DND-41 (cell line): ENCODE data around the gene LYPD6B.

Experiments used
- ATAC-seq: fragments of 200-7000 bp; cut with Tn5 transposase; 3 replicates; pipeline ENCODE4 v1.9.1; 2021; ENCODE audit warnings: low read depth; ENCODE audit not compliant: insufficient read depth
- DNase-seq: peaks from one replicate; pipeline ENCODE4 v3.0.0-alpha.2; 2020
- H2AFZ ChIP-seq: 2 replicates; pipeline ENCODE4 v1.6.0; 2012; ENCODE audit warnings: low read depth, low read length
- H3K27ac ChIP-seq: 2 replicates; pipeline ENCODE4 v1.5.1; 2012; ENCODE audit warnings: low read length, inconsistent platforms
- H3K27me3 ChIP-seq: fragments of 200-600 bp; sonication (generic); 2 replicates; pipeline ENCODE4 v1.6.0; 2012; ENCODE audit warnings: low read length, mild to moderate bottlenecking, inconsistent platforms; ENCODE audit not compliant: insufficient read depth, poor library complexity
- H3K36me3 ChIP-seq: 2 replicates; pipeline ENCODE4 v1.5.1; 2012; ENCODE audit warnings: low read length, inconsistent platforms; ENCODE audit not compliant: insufficient read depth
- H3K4me1 ChIP-seq: 2 replicates; pipeline ENCODE4 v1.5.1; 2012; ENCODE audit warnings: mild to moderate bottlenecking, low read length; ENCODE audit not compliant: insufficient read depth
- H3K4me2 ChIP-seq: 2 replicates; pipeline ENCODE4 v1.6.0; 2012; ENCODE audit warnings: mild to moderate bottlenecking, moderate library complexity, low read length, inconsistent platforms; ENCODE audit not compliant: insufficient read depth
- H3K4me3 ChIP-seq, 2 experiments: fragments of 200-600 bp in 1 of 2; shearing (Covaris generic) in 1 of 2; 2 replicates each; pipeline ENCODE4 v1.5.1; 2012 to 2016; ENCODE audit warnings: inconsistent platforms in 2 of 2, low read length in 2 of 2, mild to moderate bottlenecking in 2 of 2, low read depth in 1 of 2, moderate library complexity in 1 of 2
- H3K79me2 ChIP-seq: 2 replicates; pipeline ENCODE4 v1.6.0; 2012; ENCODE audit warnings: low read length, inconsistent platforms; ENCODE audit not compliant: insufficient read depth
- H3K9ac ChIP-seq: 2 replicates; pipeline ENCODE4 v1.6.0; 2012; ENCODE audit warnings: low read depth, mild to moderate bottlenecking, inconsistent platforms, low read length, moderate library complexity
- H3K9me3 ChIP-seq: 2 replicates; pipeline ENCODE4 v1.5.1; 2012; ENCODE audit warnings: low read length, moderate library complexity, mild to moderate bottlenecking, inconsistent platforms; ENCODE audit not compliant: insufficient read depth, severe bottlenecking
- H4K20me1 ChIP-seq: 2 replicates; pipeline ENCODE4 v1.6.0; 2012; ENCODE audit warnings: low read length; ENCODE audit not compliant: insufficient read depth
- CTCF ChIP-seq: IDR thresholded peaks from 2 replicates; pipeline ENCODE4 v1.5.1; 2012; ENCODE audit warnings: borderline replicate concordance, low read length, moderate library complexity, mild to moderate bottlenecking; ENCODE audit not compliant: poor library complexity, severe bottlenecking; ENCODE audit errors: extremely low read depth
- EZH2 ChIP-seq: IDR thresholded peaks from 3 replicates; pipeline ENCODE4 v1.6.1; 2012; ENCODE audit warnings: borderline replicate concordance, low read depth, mild to moderate bottlenecking, moderate library complexity, low read length, inconsistent platforms; ENCODE audit not compliant: severe bottlenecking

The LYPD6B gene

GRCh38 chr2:149080971-149081370 lies 42.5 kb downstream of the LYPD6B start:
- Histone ChIP-seq H3K9ac (no peak overlapping the region), H3K9me3 (no peaks in the 10 kb centered on the region), H3K4me1 (no peaks in the 10 kb centered on the region), H3K27me3 (peaks cover 5% of the 10 kb centered on the region), H3K27ac (no peak overlapping the region), H3K79me2 (no peaks in the 10 kb centered on the region), H4K20me1 (0 out of 2 replicates have a peak, but pooled peaks cover 5% of the 10 kb centered on the region), H3K4me3 (no peak overlapping the region), H3K4me2 (no peak overlapping the region), H3K36me3 (no peaks in the 10 kb centered on the region), H2AFZ (no peak overlapping the region)
- no peak for TF ChIP-seq CTCF
- TF ChIP-seq EZH2: no peak
- ATAC-seq (no peak), DNase-seq (no peak)

- no peak overlapping the region for H2AFZ ChIP-seq
- peaks cover 5% of the 10 kb centered on the region for H3K27me3 ChIP-seq
- DNase-seq (no peak), ATAC-seq (no peak)
- no peak for TF ChIP-seq EZH2
- TF ChIP-seq CTCF: no peak
- H3K36me3 ChIP-seq: no peaks in the 10 kb centered on the region
- no peaks in the 10 kb centered on the region for H3K79me2 ChIP-seq
- H3K4me3 ChIP-seq: no peak overlapping the region
- no peaks in the 10 kb centered on the region for H3K4me1 ChIP-seq
- H3K9me3 ChIP-seq: no peaks in the 10 kb centered on the region
- H3K9ac ChIP-seq: no peak overlapping the region
- H4K20me1 ChIP-seq: 0 out of 2 replicates have a peak, but pooled peaks cover 5% of the 10 kb centered on the region
- H3K27ac ChIP-seq: no peak overlapping the region
- H3K4me2 ChIP-seq: no peak overlapping the region
Measured at GRCh38 chr2:149082079-149082478, 43.6 kb downstream of the LYPD6B start.

DNA sequence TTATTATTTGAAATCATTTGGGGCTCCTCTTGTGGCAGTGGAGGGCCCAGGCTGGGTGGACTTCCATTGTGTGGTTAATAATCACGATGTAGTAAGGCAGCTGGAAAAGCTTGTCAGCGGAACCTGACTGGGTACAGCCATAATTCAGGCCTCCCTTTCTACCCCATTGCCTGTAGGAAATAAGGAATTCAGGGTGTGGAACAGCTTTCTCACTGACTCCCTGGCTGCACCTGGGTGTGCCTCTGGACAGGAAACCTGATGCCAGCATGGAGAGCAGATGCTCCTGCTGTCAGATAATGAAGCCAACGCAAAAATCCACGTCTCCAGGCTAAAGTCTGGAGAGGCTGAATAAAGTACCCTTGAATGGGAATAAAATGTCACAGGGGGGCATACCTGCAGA lies 44.2 kb downstream of the LYPD6B start:
- H3K4me2 ChIP-seq: no peak overlapping the region
- no peak for DNase-seq
- TF ChIP-seq CTCF (no peak), EZH2 (no peak)

More for the DNA sequence above, 44.2 kb downstream of the LYPD6B start:
- Histone ChIP-seq H3K27ac (no peak overlapping the region), H2AFZ (no peak overlapping the region), H3K79me2 (no peaks in the 10 kb centered on the region), H3K27me3 (peaks cover 4% of the 10 kb centered on the region), H4K20me1 (0 out of 2 replicates have a peak, but pooled peaks cover 5% of the 10 kb centered on the region), H3K36me3 (no peaks in the 10 kb centered on the region), H3K4me3 (no peak overlapping the region), H3K9ac (no peak overlapping the region), H3K9me3 (no peaks in the 10 kb centered on the region), H3K4me1 (no peaks in the 10 kb centered on the region)
- no peak for ATAC-seq
